Endothelial cell (in vitro differentiated cells): Measurements from ENCODE around the gene AGO4. TPM values are rescaled to one million over a fixed set of nuclear protein-coding genes. Genes with fewer than 3 reads are reported as not detected.
"Not testable (repeated sequence)": the region's sequence is repeated elsewhere in the genome, so short reads cannot be mapped to it uniquely, and the experiment has no call there.

Experiments
- DNase-seq: peaks from one replicate; pipeline ENCODE4 v3.0.0; 2021; ENCODE audit warnings: low spot score
- H3K27ac Mint-ChIP-seq: one replicate; pipeline ENCODE4 v1.8.0; 2021; ENCODE audit warnings: mixed read lengths, inconsistent platforms; ENCODE audit not compliant: unreplicated experiment
- H3K27me3 Mint-ChIP-seq: one replicate; pipeline ENCODE4 v1.8.0; 2021; ENCODE audit warnings: mild to moderate bottlenecking, moderate library complexity, mixed read lengths, inconsistent platforms; ENCODE audit not compliant: unreplicated experiment
- H3K36me3 Mint-ChIP-seq: one replicate; pipeline ENCODE4 v1.8.0; 2021; ENCODE audit warnings: mild to moderate bottlenecking, low read depth, mixed read lengths, inconsistent platforms; ENCODE audit not compliant: unreplicated experiment
- H3K4me1 Mint-ChIP-seq: one replicate; pipeline ENCODE4 v1.8.0; 2021; ENCODE audit warnings: mild to moderate bottlenecking, mixed read lengths, inconsistent platforms; ENCODE audit not compliant: unreplicated experiment
- H3K4me3 Mint-ChIP-seq: one replicate; pipeline ENCODE4 v1.8.0; 2021; ENCODE audit warnings: mild to moderate bottlenecking, mixed read lengths, inconsistent platforms; ENCODE audit not compliant: unreplicated experiment
- H3K9me3 Mint-ChIP-seq: one replicate; pipeline ENCODE4 v1.8.0; 2021; ENCODE audit warnings: mixed read lengths, inconsistent platforms; ENCODE audit not compliant: unreplicated experiment
- total RNA-seq: library from RNA; stranded (reverse); fragmentation: NEBNext Ultra II Directional; extraction: Animal tissue kit (Norgen Biotek cat#: 25700); gene quantifications from one replicate; pipeline ENCODE4 v1.2.1, GENCODE V29; 2021; ENCODE audit not compliant: unreplicated experiment
- TF ChIP-seq, protein P1 (sequence below): fragments of 200-600 bp; sonication (generic); IDR thresholded peaks from one replicate; pipeline ENCODE4 v1.5.0; 2021; ENCODE audit warnings: antibody characterized with exemption; ENCODE audit not compliant: unreplicated experiment

The AGO4 gene
- total RNA-seq, 1 donor from 2014 or later, result 26.6 TPM

DNA sequence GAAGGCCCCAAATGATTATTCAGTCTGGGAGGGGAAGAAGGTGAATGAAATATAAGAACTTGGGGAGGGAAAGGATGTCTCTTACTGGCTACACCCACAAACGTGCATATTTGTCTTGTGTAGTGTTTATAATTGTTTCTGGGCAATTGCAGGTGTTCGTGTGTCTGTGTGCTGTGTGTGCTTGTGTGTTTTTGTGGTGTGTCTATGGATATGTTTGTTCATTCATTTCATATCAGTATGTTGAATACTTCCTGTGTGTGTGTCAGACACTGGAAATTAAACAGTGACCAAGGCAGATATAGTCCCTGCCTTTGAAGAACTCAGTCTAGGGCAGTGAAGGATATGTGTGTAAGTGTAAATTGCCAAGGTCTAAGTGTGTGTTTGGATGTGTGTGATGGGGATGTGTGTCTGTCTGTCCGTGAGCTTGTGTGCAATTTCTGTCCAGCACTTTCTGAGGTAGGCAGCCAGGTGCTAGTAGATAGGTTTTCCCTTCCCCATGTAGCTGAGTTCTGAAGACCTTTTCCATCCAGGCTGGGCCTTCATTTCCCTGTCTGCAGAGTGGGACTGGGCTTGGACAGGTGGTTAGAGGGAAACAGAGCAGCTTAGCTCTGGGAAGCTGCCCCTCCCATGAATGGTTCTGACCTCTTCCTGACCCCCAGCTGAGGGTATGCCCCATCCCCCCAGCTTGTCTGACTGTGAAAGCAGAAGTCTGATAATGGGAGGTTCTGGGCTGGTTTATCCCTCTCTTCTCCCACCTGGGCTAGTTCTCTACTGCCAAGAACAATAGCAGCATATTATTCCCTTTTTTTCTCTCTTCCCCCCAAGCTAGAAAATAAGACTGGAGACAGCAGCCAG, 79.0 kb downstream of the AGO4 start:
- no peak for DNase-seq
- peaks cover 54% of the 10 kb centered on the region for H3K4me1 Mint-ChIP-seq
- H3K27ac Mint-ChIP-seq, result peak overlapping the region; percentile 58

DNA sequence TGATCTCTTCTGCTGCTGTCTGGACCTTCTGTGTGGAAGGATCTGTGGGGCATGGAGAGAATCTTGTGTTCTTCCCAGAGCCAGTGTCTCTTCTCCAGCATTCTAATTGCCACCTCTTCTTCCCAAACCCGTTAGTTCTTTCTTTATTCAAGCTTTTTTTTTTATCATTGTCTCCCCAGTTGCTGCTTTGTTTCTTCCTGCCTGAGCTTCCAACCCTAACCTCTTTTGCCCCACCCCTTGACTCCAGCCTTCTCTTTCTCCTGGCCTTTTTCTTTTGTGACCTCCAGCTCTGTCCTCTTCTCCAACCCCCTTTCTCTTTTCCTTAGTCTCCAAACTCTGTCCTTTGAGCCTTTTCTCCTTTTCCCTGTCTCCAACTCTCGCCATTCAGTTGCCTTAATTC, 79.7 kb downstream of the AGO4 start:
- TF ChIP-seq, protein P1, sequence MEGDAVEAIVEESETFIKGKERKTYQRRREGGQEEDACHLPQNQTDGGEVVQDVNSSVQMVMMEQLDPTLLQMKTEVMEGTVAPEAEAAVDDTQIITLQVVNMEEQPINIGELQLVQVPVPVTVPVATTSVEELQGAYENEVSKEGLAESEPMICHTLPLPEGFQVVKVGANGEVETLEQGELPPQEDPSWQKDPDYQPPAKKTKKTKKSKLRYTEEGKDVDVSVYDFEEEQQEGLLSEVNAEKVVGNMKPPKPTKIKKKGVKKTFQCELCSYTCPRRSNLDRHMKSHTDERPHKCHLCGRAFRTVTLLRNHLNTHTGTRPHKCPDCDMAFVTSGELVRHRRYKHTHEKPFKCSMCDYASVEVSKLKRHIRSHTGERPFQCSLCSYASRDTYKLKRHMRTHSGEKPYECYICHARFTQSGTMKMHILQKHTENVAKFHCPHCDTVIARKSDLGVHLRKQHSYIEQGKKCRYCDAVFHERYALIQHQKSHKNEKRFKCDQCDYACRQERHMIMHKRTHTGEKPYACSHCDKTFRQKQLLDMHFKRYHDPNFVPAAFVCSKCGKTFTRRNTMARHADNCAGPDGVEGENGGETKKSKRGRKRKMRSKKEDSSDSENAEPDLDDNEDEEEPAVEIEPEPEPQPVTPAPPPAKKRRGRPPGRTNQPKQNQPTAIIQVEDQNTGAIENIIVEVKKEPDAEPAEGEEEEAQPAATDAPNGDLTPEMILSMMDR, result no peak
- Mint-ChIP-seq H3K36me3 (peaks cover 18% of the 10 kb centered on the region), H3K4me3 (peak overlapping the region; percentile 27), H3K4me1 (peaks cover 47% of the 10 kb centered on the region), H3K9me3 (no peaks in the 10 kb centered on the region), H3K27me3 (peaks cover 2% of the 10 kb centered on the region), H3K27ac (peak overlapping the region; percentile 5)
- DNase-seq, result no peak

More for the DNA sequence above, 79.0 kb downstream of the AGO4 start:
- TF ChIP-seq, protein P1, result no peak
- Mint-ChIP-seq H3K27me3 (peaks cover 4% of the 10 kb centered on the region), H3K9me3 (no peaks in the 10 kb centered on the region), H3K36me3 (peaks cover 12% of the 10 kb centered on the region), H3K4me3 (peak overlapping the region; percentile 9)

DNA sequence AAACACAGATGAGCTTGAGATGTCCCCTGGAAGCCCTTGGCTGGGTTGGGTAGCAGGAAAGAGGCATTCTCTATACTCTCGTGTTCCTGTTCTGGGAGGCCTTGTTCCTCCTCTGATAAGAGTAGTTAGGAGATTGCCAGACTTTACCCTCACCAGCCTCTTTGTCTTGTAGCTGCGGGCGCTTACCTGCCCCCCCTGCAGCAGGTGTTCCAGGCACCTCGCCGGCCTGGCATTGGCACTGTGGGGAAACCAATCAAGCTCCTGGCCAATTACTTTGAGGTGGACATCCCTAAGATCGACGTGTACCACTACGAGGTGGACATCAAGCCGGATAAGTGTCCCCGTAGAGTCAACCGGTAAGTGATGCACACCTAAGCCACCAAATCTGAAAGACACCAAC, 80.4 kb downstream of the AGO4 start:
- Mint-ChIP-seq H3K36me3 (peaks cover 24% of the 10 kb centered on the region), H3K27me3 (peaks cover 2% of the 10 kb centered on the region), H3K4me1 (peaks cover 46% of the 10 kb centered on the region), H3K9me3 (no peaks in the 10 kb centered on the region), H3K4me3 (no peak overlapping the region), H3K27ac (no peak overlapping the region)
- DNase-seq, result no peak
- TF ChIP-seq, protein P1, result no peak

DNA sequence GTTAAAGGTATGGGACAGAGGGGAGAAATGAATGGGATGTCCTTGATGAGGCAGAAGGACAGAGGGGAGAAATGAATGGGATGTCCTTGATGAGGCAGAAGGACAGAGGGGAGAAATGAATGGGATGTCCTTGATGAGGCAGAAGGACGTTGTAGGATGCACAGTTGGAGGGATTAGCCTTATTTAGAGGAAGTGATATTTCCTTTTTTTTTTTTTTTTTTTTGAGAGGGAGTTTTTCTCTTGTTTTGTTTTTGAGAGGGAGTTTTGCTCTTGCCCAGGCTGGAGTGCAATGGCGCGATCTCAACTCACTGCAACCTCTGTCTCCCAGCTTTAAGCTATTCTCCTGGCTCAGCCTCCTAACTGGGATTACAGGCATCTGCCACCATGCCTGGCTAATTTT, 81.2 kb downstream of the AGO4 start:
- not testable (repeated sequence) for H3K27me3 Mint-ChIP-seq, DNase-seq, H3K4me3 Mint-ChIP-seq, H3K9me3 Mint-ChIP-seq
- Mint-ChIP-seq H3K4me1 (peaks cover 47% of the 10 kb centered on the region), H3K27ac (peak overlapping the region; percentile 21), H3K36me3 (peaks cover 27% of the 10 kb centered on the region)

DNA sequence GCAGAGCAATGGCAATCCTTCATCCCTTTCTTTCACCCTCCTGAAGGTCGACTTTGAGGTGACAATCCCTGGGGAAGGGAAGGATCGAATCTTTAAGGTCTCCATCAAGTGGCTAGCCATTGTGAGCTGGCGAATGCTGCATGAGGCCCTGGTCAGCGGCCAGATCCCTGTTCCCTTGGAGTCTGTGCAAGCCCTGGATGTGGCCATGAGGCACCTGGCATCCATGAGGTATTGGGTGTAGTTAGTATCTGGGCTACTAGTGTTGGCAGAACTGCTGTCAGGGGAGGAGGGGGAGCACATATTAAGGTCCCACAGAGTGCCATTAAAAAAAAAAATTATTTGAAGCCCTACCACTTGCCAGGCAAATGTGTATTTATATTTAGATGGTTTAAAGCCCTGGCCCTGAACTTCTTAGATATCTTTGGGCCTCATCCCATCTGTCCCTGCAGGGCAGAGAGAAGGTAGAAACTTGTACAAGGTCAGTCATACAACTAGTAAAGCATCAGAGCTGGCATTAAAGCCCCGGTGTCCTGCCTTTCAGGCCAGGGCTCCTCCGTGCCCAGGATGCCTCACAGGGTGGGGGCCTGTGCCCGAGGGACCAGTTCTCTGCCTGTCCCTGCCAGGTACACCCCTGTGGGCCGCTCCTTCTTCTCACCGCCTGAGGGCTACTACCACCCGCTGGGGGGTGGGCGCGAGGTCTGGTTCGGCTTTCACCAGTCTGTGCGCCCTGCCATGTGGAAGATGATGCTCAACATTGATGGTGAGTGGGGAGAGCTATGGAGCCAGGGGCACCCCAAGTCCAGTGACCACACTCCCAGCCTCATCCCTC, 85.4 kb downstream of the AGO4 start:
- peaks cover 17% of the 10 kb centered on the region for H3K4me1 Mint-ChIP-seq
- H3K4me3 Mint-ChIP-seq, result no peak overlapping the region
- H3K9me3 Mint-ChIP-seq, result no peaks in the 10 kb centered on the region
- no peaks in the 10 kb centered on the region for H3K27me3 Mint-ChIP-seq
- no peak overlapping the region for H3K27ac Mint-ChIP-seq
- TF ChIP-seq, protein P1, result no peak
- H3K36me3 Mint-ChIP-seq, result peaks cover 46% of the 10 kb centered on the region
- no peak for DNase-seq
